ENCODE measurements around the gene SETD5.
"Not testable (repeated sequence)": the region's sequence is repeated elsewhere in the genome, so short reads cannot be mapped to it uniquely, and the experiment has no call there.

SETD5 gene

DNA sequence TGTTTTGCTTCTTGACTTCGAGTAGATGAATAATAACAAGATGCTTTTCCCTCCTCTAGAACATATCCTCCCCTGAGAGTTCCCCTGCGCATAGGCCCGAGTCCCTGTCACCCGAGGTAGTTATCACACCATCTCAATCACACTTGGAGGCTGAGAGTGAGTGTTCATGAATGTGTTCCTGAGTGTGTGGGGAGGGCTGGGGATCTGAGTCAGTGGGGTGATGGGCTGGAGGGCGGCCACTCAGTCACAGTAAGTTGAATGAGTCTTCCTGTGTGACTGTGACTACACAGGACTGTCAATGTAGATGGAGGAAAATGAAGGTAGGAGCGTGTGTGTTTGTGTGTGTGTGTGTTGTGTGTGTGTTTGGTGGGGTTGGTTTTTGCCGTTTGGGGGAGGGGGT, 71.0 kb downstream of the SETD5 start:
- DNase-seq: no peak

DNA sequence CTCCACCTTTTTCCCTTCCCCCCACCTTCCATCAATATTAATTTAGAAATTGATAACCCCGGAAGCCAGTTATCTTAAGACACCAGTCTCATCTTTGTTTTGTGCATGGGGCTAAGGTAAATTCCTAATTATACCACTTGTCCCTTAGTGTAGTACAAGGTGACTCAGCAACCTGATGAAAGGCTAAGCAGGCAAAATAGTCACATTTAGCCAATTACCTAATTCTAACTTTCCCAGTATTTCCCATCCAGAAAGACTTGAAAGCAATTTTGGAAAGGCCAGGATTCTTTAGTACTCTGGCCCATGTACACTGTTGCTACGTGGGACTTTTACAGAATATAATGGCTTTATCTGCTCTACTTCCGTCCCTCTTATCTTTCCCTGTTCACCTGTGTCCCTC, 72.6 kb downstream of the SETD5 start:
- no peak for DNase-seq

DNA sequence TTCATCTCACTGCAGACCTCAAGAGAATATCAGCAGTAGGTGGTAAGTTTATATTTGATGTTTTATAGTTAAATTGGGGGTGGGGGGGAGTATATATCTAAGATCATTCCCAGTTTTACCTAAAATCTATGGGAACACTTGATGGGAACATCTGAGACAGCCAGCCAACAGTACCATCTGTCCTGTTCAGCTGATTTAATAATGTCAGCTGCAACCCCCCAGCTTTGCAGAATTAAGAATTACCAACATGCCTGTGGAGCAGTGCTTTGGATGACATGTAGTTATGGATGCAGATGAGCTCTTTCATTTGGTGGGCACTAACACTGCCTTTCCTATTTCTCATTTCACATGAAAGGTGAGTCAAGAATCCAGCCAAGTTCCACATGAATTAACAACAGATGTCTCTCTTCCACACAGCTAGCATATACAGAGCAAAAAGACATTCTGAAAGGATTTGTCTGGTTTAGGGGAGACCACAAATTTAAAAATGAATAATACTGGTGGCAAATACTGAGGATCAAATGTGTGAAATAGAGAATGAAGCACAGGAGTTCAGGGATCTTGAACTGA, 76.2 kb downstream of the SETD5 start:
- no peak for DNase-seq

DNA sequence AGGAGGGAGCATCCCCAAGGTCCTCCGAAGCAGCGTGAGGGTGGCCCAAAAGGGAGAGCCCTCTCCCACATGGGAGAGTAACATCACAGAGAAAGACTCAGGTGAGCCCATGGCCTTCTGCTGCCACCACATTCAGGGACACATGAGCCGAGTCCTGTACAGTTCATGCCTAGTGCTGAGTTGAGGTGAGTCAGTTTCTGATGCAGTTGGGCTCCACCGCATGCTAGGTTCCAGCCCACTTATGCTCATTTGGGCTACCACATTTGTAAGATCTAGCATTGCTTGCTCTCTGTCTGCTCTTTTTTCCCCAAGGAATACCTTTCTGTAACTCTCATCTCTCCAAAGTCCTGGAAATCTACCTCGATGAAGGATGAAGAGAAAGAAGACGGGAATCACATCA, 77.1 kb downstream of the SETD5 start:
- no peak for DNase-seq

DNA sequence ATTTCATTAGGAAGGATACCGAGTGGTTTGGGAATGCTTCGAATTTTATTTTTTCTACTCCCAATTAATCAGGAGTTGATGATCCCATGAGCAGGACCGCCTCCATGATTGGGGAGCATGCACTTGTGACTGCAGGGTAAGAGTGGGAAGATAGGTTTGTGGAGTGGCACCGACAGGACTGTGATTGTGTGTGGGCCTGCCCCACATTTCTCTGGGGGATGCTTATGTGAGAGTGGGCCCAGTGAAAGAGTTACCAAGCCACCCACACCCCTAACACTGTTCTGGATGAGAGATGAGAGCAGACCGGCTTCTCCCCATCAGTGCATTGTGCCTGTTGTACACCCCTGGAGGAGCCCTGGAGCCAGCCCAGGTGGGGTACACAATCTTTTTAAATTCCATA, 79.5 kb downstream of the SETD5 start:
- DNase-seq: no peak

DNA sequence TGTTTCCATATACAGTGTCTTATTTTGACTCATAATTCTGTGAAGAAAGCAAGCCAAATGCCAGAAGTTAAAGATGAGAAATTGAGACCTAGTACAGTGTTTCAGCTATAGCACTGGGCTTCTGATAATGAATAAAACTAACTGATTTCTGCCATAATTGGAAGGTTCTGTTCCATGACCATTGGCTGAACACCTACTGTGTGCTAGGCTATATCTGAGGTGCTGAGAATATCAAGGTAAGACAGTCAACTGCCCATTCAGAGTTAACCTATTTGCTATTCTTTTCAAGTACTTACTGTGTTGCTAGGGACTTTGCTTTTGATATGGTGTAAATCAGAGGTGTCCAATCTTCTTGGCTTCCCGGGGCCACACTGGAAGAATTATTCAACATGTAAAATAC, 82.8 kb downstream of the SETD5 start:
- DNase-seq: no peak

DNA sequence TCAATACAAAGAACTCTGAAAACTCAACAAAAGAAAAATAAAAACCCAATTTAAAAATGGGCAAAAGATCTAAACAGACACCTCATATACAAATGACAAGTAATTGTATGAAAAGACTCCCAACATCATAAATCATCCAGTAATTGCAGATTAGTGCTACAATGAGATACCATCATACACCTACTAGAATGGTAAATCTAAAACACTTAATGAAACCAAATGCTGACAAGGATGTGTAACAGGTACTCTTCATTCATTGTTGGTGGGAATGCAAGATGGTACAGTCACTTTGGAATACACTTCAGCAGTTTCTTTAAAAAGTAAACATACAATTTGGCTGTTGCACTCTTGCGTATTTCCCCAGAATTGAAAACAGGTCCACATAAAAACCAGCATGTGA, 87.8 kb downstream of the SETD5 start:
- DNase-seq: no peak

DNA sequence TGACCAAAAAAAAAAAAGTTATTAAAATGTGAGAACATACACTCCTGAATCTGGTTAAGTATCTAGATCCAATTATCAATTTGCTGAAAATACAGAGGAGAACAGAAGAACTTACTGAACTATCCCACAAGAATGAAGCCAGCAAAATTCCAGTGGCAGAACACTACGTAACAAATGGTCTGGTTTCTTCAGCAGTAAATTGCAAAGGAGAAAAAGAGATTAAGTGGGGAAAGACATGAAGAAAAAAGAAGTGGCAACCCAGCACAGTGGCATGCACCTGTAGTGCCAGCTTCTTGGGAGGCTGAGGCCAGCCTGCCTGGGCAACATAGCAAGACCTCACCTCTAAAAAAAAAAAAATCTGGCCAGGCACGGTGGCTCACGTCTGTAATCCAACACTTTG, 94.1 kb downstream of the SETD5 start:
- no peak for DNase-seq

DNA sequence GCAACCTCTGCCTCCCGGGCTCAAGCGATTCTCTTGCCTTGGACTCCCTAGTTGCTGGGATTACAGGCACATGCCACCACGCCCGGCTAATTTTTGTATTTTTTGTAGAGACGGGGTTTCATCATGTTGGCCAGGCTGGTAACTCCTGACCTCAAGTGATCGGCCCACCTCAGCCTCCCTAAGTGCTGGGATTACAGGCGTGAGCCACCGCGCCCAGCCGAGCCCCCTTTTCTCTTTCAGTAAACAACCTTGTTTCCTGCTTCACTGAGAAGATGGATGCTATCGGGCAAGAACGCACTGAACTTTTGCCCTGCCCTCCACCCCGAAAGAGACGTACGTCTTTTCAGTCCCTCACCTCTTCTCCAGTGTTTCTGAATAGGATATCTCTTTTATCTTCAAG, 96.6 kb downstream of the SETD5 start:
- not testable (repeated sequence) for DNase-seq

DNA sequence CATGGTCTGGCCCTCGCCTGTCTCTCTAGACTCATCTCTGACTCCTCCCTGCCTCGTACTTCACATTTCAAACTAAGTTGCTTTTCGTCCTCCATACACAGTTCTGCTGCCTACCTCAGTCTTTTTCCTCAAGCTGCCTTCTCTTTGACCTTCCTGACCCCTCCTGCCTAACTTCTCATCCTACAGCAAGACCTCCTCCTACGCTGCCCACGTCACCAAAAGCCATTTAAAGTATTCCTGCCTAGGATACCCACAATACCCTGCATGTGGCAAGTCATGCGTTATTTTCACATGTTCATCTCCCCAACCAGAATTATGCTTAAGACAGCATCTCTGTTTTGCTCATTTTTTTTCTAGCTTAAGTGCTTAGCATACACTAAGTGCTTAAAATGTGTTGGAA, 99.5 kb downstream of the SETD5 start:
- no peak for DNase-seq

DNA sequence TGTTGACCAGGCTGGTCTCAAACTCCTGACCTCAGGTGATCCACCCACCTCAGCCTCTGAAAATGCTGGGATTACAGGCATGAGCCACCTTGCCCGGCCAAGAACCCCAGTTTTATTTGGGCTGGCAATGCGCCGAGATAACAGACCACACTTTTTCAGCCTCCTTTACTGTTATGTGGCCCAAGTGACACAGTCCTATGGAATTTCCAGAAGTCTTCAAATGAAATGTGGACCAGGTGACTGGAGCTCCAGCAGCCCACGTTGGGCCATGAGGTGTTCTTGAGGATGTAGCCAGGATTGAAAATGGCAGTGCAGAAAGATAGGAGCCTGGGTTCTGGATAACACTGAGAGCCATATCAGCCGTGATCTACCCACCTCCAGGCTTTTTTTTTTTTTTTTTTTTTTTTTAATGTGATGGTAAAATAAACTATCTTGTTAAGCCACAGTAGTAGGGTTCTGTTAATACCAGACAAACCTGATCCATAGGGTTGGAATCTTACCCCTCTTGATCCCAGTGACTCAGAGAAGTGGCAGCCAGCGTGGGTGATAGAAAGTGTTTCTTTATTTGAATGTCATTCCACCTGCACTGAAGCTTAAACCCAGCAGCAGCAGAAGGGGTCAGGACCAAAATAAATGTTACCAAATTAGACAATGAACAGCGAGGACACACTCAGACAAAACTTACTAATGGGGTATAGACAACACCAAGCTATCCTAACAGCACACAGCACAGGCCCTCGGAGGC, 100.6 kb downstream of the SETD5 start:
- DNase-seq: no peak

DNA sequence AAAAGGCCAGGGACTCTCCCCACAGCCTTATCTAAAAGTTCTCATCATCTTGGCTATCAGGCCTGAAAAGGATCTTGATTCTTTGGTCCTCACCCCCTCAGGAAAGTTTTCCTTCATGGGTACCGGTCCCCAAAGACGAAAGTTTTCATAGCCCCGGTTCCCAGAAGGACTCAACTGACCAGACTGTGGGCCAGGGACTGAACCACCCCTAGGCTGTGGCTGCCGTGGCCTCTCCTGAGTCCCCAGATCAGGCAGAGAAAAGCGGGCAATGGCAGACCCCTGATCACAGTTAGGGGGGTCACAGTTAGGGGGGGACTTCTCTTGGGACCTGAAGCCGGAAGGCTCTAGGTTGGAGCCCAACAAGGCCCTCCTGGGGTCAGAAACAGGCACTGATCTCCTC, 101.4 kb downstream of the SETD5 start:
- DNase-seq: no peak

DNA sequence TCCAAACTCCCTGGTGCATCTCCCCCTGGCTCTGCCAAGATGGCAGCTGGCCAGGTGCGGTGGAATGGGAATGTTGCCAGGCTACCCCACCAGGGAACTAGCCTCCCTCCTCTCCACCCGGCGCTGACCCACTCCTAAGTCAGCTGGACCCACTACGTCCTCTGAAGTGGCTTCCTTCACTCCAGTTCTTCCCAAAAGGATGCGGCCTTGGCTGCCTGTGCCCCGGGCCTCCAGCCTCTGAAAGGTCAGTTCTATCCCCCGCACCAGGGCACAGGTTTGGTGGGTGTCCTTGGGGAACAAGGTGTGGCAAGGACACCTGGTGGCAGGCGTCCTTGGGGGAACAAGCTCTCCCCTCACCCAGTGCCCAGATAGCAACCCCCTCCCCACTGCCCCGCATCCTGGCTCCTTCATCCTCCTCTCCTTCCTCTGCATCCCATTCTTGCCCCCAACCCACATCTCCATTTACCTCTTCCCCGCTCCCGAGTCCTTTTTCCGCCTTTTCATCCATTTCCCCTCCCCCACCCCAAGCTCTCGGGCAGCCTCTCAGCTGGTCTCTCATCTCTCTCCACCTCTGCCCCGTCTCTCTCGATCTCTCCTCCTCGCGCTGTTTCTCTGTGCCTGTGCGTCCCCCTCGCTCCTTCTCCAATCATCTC, 102.2 kb downstream of the SETD5 start:
- DNase-seq: no peak

DNA sequence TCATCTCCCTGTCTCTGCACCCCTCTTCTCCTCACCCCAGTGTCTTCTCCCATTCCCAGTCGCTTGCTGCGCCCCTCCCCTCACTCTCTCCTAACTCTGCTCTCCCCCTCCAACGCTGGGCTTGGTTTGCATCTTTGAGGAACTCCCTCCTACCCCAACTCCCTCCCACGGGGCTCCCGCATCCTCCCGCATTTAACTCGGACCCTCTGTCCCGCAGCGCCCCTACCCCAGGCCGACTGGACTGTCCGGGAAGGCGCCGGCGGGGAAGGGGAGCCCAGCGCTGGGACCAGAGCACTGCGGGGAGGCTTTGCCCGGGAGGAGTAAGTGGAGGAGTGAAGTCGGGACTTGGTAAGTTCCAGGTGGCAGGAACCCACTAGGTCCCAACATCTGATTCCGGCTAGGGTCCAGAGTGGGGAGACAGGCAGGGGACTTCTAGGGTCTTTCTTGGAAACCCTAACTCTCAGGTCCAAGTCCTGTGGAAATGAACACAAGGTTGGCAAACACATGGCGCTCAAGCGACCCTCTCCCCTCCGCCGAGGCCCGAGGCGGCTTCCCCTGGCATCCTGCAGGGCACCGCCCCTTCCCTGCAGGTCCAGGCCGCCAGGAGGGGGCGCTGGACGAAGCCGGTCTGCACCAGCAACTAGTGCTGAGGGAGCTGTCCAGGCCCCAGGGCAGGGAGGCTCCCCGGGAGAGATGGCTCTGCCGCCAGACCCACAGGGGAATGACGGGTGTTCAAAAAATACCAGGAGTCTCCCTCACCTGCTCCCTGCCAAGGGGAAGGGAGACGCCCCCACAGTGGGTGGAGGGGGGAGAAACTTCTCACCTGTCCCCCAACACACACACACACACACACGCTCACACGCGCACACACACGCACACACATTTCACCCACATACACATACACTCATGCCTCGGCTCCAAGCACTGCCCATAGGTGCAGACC, 103.0 kb downstream of the SETD5 start:
- no peak for DNase-seq

DNA sequence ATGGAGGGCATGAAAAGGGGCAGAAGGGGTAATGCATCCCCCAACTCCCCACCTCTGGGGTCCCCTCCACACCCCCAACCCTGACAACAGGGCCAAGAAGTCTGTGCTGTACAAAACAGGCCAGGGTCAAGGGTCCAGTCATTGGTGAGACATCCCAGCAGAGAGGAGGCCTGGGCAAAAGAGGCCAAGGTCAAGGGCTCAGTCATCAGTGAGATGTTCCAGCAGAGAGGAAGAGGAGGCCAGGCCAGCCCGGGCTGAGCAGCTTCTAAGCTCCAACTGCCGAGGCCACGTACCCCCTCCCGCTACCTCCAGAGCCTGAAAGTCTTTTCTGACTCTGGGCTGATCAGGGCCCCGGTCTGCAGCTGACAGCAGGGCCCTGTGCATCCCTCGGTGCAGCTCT, 103.8 kb downstream of the SETD5 start:
- no peak for DNase-seq

DNA sequence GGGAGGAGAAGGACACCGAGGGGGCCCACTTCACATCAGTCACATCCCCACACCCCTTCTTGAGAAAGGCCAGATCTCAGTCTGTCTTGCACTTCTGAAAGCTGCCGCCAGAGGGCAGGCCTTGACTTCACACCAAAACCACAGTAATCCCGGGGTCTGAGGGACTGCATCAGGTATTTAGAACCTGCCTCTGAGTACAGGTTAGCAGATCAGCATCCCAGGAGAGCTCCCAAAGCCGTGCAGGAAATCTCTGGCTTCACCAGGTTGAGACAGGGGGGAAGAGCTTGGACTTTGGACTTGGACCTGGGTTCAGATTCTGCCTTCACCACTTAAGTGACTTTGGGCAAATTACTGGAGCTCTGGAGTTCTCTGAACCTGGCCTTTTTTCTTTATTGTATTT, 105.9 kb downstream of the SETD5 start:
- no peak for DNase-seq

DNA sequence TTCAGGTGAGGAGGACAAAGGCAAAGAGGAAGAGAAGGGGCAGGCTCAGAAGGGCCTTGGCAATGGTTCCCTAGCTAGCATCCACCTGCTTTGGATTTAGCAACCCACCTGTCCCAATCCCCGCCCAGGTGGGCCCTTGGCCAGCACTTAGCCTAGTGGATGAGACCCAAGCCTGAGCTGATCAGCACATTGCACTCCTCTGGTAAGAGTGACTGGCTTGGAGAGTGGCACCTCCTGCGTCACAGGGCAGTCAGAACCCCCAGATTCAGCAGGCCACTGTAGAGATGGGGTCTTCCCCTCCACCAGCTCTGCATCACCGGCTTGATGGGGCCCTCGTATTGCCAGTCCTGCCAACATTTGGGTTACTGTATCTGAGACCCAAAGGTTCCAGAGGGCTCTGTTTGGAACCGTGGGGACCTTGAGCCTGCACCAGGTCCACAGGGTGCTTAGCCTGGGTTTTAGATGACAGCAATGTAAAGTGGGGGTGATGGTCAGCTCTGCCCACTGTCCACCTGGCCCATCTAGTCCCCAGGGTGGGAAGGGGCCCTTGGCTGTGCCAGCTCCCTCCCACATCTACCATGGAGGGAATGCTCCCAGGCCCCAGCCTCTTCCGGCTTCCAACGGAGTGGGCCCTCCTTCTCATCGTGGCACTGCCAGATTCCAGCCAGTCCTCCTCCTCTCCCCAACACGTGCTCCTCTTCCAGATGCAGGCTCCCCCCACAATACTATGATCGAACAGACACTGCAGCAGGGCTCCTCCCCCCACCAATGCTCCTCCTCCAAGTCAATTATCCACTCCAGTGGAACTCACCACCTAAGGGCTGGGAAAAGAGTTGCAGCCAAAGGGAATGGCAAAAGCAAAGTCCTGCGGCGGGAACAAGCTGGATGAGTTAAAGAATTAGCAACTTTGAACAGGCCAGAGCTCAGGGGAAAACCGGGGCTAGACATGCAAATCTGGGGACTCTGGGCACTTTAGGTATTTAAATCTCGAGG, 110.5 kb downstream of the SETD5 start:
- no peak for DNase-seq

DNA sequence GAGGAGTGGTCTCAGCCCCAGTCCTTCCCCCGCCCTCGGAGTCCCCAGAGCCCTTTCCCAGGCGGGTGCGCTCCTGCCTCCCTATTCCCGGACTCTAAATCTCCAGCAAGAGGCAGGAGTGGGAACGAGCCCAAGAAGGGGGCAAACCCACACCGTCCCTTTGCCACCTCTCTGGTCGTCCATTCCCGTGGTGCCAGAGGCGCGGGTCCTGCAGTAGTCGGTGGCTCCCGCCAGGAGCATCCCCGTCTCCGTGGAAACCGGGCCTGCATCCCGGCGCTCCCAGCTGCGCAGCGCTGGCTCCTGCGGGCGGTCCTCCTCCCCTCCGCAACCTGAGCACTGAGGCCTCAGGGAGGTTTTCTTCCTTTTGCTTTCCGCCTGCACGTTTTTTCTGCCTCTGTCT, 111.4 kb downstream of the SETD5 start:
- DNase-seq: no peak

DNA sequence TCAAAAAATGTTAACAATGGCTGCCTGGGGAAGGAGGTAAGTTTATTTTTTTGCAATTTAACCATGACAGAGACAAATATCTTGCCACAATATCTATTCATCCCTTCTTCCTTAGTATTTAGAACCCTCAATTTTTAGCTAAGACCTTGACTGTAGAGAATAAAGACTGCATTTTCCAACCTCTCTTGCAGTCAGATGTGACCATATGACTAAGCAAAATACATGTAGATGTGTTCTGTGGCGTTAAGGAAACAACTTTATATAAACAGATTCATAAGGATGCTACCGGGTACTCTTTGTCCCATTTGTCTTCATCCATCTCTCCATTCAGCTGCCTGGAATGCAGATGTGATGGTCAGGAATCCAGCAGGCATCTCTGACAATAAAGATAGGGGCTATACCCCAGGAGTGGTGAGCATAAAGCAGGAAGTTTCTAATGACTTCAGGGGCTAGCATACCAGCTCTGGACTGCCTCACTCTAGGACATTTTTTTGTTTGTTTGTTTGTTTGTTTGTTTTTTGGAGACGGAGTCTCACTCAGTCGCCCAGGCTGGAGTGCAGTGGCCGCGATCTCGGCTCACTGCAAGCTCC, 115.1 kb downstream of the SETD5 start:
- no peak for DNase-seq

DNA sequence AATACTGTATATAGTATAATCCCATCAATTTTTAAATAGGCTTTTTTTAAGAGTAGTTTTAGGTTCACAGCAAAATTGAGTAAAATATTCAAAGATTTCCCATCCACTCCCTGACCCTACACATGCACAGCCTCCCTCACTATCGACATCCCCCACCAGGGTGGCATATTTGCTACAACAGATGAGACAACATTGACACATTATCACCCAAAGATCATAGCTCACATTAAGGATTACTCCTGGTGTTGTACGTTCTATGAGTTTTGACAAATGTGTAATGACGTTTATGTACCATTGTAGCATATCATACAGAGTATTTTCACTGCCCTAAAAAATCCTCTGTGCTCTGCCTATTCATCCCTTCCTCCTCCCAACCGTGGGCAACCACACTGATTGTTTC, 116.9 kb downstream of the SETD5 start:
- DNase-seq: no peak

DNA sequence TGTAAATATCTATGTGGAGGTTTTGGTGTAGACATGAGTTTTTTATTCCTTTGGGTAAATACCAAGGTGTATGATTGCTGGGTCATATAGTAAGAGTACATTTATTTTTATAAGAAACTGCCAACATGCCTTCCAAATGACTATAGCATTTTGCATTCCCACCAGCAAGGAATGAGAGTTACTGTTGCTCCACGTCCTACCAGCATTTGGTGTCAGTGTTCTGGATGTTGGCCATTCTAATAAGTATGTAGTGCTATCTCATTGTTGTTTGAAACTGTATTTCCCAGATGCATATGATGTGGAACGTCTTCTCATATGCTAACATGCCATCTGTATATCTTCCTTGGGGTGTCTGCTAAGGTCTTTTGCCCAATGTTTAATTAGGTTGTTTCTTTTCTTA, 117.5 kb downstream of the SETD5 start:
- no peak for DNase-seq

DNA sequence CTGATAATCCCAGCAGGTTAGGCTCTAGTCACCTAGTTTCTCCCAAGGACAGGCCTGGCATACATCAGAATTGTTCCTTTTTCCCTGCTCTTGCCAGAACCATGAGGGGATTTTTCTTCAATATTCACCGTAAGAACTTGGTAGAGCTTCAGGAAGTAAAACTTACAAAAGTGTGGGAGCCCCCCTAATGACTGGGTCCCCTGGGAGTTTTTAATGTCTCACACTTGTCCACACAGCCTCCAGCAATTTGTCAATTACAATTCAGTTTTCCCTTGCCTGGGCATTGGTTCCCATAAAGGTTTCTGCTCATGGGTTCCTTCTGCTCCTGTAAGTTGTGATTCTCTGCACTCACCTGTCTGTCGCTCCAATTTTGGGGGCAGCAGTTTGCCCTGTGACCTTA, 127.7 kb downstream of the SETD5 start:
- no peak for DNase-seq
